ENCODE data around the gene JUNB. TPM values are rescaled to one million over a fixed set of nuclear protein-coding genes. Genes with fewer than 3 reads are reported as not detected.
A peak's percentile ranks its signal among the peaks of the same experiment; 100 is the strongest.

Gene JUNB
- total and polyA plus RNA-seq, 2 of the 4 experiments (the other 2 are of a cell fraction): 20.8 to 109 TPM

DNA sequence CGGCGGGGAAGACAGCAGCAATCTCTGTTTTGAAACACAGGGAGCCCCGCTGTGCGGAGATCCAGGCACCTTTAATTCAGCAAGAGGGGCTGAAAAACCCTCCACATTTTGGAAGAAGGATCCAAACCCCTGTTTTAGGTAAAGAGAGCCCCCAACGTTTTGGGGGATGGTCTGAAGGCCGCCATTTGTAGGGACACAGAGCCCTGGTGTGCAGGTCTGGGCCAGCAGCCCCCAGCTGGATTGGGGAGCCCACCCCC, 12.5 kb upstream of the JUNB start:
- Histone ChIP-seq H3K4ac (ENCODE audit: low read depth, low read length) (peak overlapping the region; percentile 99), H3K27ac (ENCODE audit: insufficient read depth, low read length) (peak overlapping the region; percentile 82), H3K4me1 (ENCODE audit: control insufficient read depth, insufficient read depth, low read length) (peaks cover 33% of the 10 kb centered on the region), H3K56ac (ENCODE audit: extremely low read depth, insufficient read depth, low read length) (peak overlapping the region; percentile 73), H2BK20ac (ENCODE audit: low read depth, low read length) (peak overlapping the region; percentile 28; the same call in 1 of the 2 replicates), H3K23ac (ENCODE audit: low read depth, low read length) (peak overlapping the region; percentile 95; the same call in 1 of the 2 replicates), H2AK5ac (ENCODE audit: low read depth, low read length) (peak overlapping the region; percentile 99), H3K9ac (ENCODE audit: low read depth, low read length) (peak overlapping the region; percentile 56), H3K4me3 (ENCODE audit: insufficient read depth, low read depth, low read length) (no peak overlapping the region; the same call in 1 of the 2 replicates), H4K91ac (ENCODE audit: insufficient read depth, low read depth, low read length) (peak overlapping the region; percentile 98), H3K18ac (ENCODE audit: low read depth, low read length) (peak overlapping the region; percentile 87), H3K27me3 (ENCODE audit: control insufficient read depth, insufficient read depth, low read length) (no peaks in the 10 kb centered on the region), H4K20me1 (ENCODE audit: insufficient read depth, low read length) (peaks cover 3% of the 10 kb centered on the region; the same call in 1 of the 2 replicates), H4K5ac (ENCODE audit: low read depth, low read length) (peak overlapping the region; percentile 88), H3K4me2 (ENCODE audit: low read depth, low read length) (peak overlapping the region; percentile 84), H2BK15ac (ENCODE audit: low read depth, low read length) (peak overlapping the region; percentile 91; the same call in 2 of the 3 replicates), H4K8ac (ENCODE audit: low read depth in 2 of 2, low read length in 2 of 2) (peak overlapping the region; percentile 98 to 99), H3K9me3 (ENCODE audit: control insufficient read depth, insufficient read depth, low read length) (no peaks in the 10 kb centered on the region), H2BK120ac (ENCODE audit: low read depth, low read length) (peak overlapping the region; percentile 95), H3K79me1 (ENCODE audit: low read depth in 1 of 2, low read length in 2 of 2) (peaks cover 0 to 47% of the 10 kb centered on the region in 2 experiments; a peak in 3 of 4 replicates), H3K14ac (replicated peaks; ENCODE audit: low read depth, low read length) (peak overlapping the region; percentile 96), H2AFZ (replicated peaks; ENCODE audit: low read length, poor library complexity) (peak overlapping the region; percentile 98), H3K9me1 (ENCODE audit: insufficient read depth, low read length) (peaks cover 26% of the 10 kb centered on the region), H2AK9ac (replicated peaks; ENCODE audit: low read depth, low read length, poor library complexity) (peak overlapping the region; percentile 98), H2BK5ac (ENCODE audit: low read depth, low read length, poor library complexity, severe bottlenecking) (peak overlapping the region; percentile 88), H3K36me3 (ENCODE audit: control insufficient read depth, insufficient read depth, low read length) (no peaks in the 10 kb centered on the region)
- ChIA-PET POLR2A (ENCODE audit: unreplicated experiment) (interaction anchor here (2.5 kb wide), 2 partner anchors 13 to 14 kb away, joined by 9 to 11 read pairs; partner anchors contain the start of gene JUNB), CTCF (interaction anchor here (1.1 to 2.9 kb wide), 5 partner anchors 10 to 69 kb away, joined by 3 to 23 read pairs (median 10); no protein-coding TSS in a partner anchor)
- TF ChIP-seq, protein P1, sequence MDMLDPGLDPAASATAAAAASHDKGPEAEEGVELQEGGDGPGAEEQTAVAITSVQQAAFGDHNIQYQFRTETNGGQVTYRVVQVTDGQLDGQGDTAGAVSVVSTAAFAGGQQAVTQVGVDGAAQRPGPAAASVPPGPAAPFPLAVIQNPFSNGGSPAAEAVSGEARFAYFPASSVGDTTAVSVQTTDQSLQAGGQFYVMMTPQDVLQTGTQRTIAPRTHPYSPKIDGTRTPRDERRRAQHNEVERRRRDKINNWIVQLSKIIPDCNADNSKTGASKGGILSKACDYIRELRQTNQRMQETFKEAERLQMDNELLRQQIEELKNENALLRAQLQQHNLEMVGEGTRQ (IDR thresholded peaks at IDR 0.05; ENCODE audit: low read depth, low read length): no peak
- TF ChIP-seq RCOR1 (IDR thresholded peaks at IDR 0.05; ENCODE audit: insufficient replicate concordance, low read length) (no peak), MXI1 (IDR thresholded peaks at IDR 0.05; ENCODE audit: borderline replicate concordance, low read depth, low read length) (no peak), MAFK (IDR thresholded peaks at IDR 0.05; ENCODE audit: low read depth, low read length) (no peak), POLR2A (IDR thresholded peaks at IDR 0.05; ENCODE audit: low read depth, low read length) (no peak), MAZ (IDR thresholded peaks at IDR 0.05; ENCODE audit: borderline replicate concordance, low read depth, low read length) (no peak), CHD1 (IDR thresholded peaks at IDR 0.05; ENCODE audit: low read depth, low read length) (no peak), FOS (IDR thresholded peaks at IDR 0.05; ENCODE audit: low read depth, low read length) (no peak), BHLHE40 (IDR thresholded peaks at IDR 0.05; ENCODE audit: low read depth, low read length) (no peak), RAD21 (IDR thresholded peaks at IDR 0.05; ENCODE audit: low read length) (no peak), RFX5 (IDR thresholded peaks at IDR 0.05; ENCODE audit: low read depth, low read length) (no peak), SMC3 (IDR thresholded peaks at IDR 0.05; ENCODE audit: low read depth, low read length) (no peak), NFE2L2 (IDR thresholded peaks at IDR 0.05; ENCODE audit: low read depth, low read length) (no peak), CEBPB (IDR thresholded peaks at IDR 0.05; ENCODE audit: low read depth, low read length) (no peak)
- TF ChIP-seq, protein P2, sequence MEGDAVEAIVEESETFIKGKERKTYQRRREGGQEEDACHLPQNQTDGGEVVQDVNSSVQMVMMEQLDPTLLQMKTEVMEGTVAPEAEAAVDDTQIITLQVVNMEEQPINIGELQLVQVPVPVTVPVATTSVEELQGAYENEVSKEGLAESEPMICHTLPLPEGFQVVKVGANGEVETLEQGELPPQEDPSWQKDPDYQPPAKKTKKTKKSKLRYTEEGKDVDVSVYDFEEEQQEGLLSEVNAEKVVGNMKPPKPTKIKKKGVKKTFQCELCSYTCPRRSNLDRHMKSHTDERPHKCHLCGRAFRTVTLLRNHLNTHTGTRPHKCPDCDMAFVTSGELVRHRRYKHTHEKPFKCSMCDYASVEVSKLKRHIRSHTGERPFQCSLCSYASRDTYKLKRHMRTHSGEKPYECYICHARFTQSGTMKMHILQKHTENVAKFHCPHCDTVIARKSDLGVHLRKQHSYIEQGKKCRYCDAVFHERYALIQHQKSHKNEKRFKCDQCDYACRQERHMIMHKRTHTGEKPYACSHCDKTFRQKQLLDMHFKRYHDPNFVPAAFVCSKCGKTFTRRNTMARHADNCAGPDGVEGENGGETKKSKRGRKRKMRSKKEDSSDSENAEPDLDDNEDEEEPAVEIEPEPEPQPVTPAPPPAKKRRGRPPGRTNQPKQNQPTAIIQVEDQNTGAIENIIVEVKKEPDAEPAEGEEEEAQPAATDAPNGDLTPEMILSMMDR (conservative IDR thresholded peaks at IDR 0.05; ENCODE audit: low read depth, low read length): no peak
- TF ChIP-seq, protein P3, sequence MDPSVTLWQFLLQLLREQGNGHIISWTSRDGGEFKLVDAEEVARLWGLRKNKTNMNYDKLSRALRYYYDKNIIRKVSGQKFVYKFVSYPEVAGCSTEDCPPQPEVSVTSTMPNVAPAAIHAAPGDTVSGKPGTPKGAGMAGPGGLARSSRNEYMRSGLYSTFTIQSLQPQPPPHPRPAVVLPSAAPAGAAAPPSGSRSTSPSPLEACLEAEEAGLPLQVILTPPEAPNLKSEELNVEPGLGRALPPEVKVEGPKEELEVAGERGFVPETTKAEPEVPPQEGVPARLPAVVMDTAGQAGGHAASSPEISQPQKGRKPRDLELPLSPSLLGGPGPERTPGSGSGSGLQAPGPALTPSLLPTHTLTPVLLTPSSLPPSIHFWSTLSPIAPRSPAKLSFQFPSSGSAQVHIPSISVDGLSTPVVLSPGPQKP (IDR thresholded peaks at IDR 0.05; ENCODE audit: borderline replicate concordance, low read depth, low read length): no peak
- in situ Hi-C loops (cut with MboI; ENCODE audit: low sequenced_read_pairs): loop anchor here (25.0 kb wide), 1 partner anchor 1058 kb away; no protein-coding TSS in a partner anchor
- BruUV-seq (replicated peaks): no TSS peak
- dilution Hi-C loops (cut with HindIII; ENCODE audit: low sequenced_read_pairs, unreplicated experiment): no loop called here
- intact Hi-C loops (cut with micrococcal nuclease): no loop called here
- DNase-seq: no peak
- WGBS, 2 experiments (ENCODE audit: extremely low coverage in 2 of 2, insufficient read length in 1 of 2): no CpG with 5 or more reads among the region's 6 CpGs
- ATAC-seq (ENCODE audit: low read depth): no peak

All from IMR-90 (cell line).